CD4-positive, alpha-beta T cell (primary cell): ENCODE results near the gene TCEAL1. TPM values are rescaled to one million over a fixed set of nuclear protein-coding genes. Genes with fewer than 3 reads are reported as not detected.
"Not testable (repeated sequence)": the region's sequence is repeated elsewhere in the genome, so short reads cannot be mapped to it uniquely, and the experiment has no call there.

ENCODE experiments used
- ATAC-seq: fragments of 200-7000 bp; cut with Tn5 transposase; one replicate; pipeline ENCODE4 v1.10.0; 2022; ENCODE audit warnings: mild to moderate bottlenecking; ENCODE audit not compliant: poor library complexity
- CTCF ChIA-PET: fragments of 350-600 bp; sonication (Branson Sonifier 250); formaldehyde crosslinking; loops from one replicate; lab custom pipeline; 2021; ENCODE audit warnings: antibody characterized with exemption, inconsistent platforms; lab: Charles Lee
- POLR2A ChIA-PET: fragments of 350-600 bp; sonication (Branson Sonifier 250); formaldehyde crosslinking; loops from one replicate; lab custom pipeline; 2021; ENCODE audit warnings: antibody characterized with exemption, inconsistent platforms; lab: Charles Lee
- DNase-seq, 14 experiments: peaks; one replicate each; pipeline ENCODE4 v3.0.0-alpha.2; 2013 to 2020; ENCODE audit warnings: mixed read lengths in 2 of 14
- H3K27ac ChIP-seq, 2 donors: one replicate each; pipeline versions ENCODE4 v1.5.1 to v1.7.0; 2013; ENCODE audit warnings: low read length in 2 of 2, low read depth in 1 of 2, mild to moderate bottlenecking in 1 of 2
- H3K27me3 ChIP-seq, 2 experiments: 1 replicate in 1 of 2; 2 replicates in 1 of 2; pipeline versions ENCODE4 v1.6.1 to v1.7.0; 2013; ENCODE audit warnings: low read length in 2 of 2, control low read depth in 1 of 2, mild to moderate bottlenecking in 1 of 2, moderate library complexity in 1 of 2; ENCODE audit not compliant: insufficient read depth in 2 of 2, control insufficient read depth in 1 of 2
- H3K36me3 ChIP-seq: one replicate; pipeline ENCODE4 v1.6.1; 2013; ENCODE audit warnings: low read length, control low read depth; ENCODE audit not compliant: insufficient read depth
- H3K4me1 ChIP-seq: one replicate; pipeline ENCODE4 v1.6.1; 2013; ENCODE audit warnings: low read length, control low read depth; ENCODE audit not compliant: insufficient read depth
- H3K4me3 ChIP-seq: one replicate; pipeline ENCODE4 v1.5.1; 2013; ENCODE audit warnings: mild to moderate bottlenecking, low read length, moderate library complexity
- H3K9me3 ChIP-seq, 2 experiments: 1 replicate in 1 of 2; 2 replicates in 1 of 2; pipeline versions ENCODE4 v1.6.1 to v1.7.0; 2013; ENCODE audit warnings: low read length in 2 of 2, mild to moderate bottlenecking in 2 of 2, control low read depth in 1 of 2, moderate library complexity in 1 of 2; ENCODE audit not compliant: control insufficient read depth in 1 of 2, insufficient read depth in 1 of 2
- H3K27ac Mint-ChIP-seq: one replicate; pipeline ENCODE4 v1.8.0; 2020; ENCODE audit warnings: mixed read lengths
- H3K27me3 Mint-ChIP-seq: one replicate; pipeline ENCODE4 v1.8.0; 2021; ENCODE audit warnings: mixed read lengths
- H3K36me3 Mint-ChIP-seq: one replicate; pipeline ENCODE4 v1.8.0; 2021; ENCODE audit warnings: low read depth, mixed read lengths
- H3K4me1 Mint-ChIP-seq: one replicate; pipeline ENCODE4 v1.8.0; 2021; ENCODE audit warnings: low read depth, mixed read lengths
- H3K4me3 Mint-ChIP-seq: one replicate; pipeline ENCODE4 v1.8.0; 2020; ENCODE audit warnings: mild to moderate bottlenecking, mixed read lengths
- H3K9me3 Mint-ChIP-seq: one replicate; pipeline ENCODE4 v1.8.0; 2020; ENCODE audit warnings: mixed read lengths
- intact Hi-C, 2 experiments: fragments of 100-400 bp; cut with DNase I in 1 of 2; cut with micrococcal nuclease in 1 of 2; formaldehyde crosslinking; loops; one replicate each; pipeline versions ENCODE4 v1.15.1 to v1.9.0; 2023 to 2025; cut with DNase I, micrococcal nuclease
- total RNA-seq, 174 experiments: library from RNA in 2 of 174; stranded (reverse) in 2 of 174; gene quantifications; one replicate each; pipeline ENCODE4 v1.2.3 and lab custom pipeline; 2021 to 2026
- TF ChIP-seq, protein P1 (sequence below): fragments of 200-600 bp; IDR thresholded peaks from one replicate; pipeline ENCODE4 v1.8.0; 2022; ENCODE audit warnings: antibody characterized with exemption, mild to moderate bottlenecking

TCEAL1 gene
- total RNA-seq, 2 experiments from 2014 or later, result 4.0 to 4.9 TPM

DNA sequence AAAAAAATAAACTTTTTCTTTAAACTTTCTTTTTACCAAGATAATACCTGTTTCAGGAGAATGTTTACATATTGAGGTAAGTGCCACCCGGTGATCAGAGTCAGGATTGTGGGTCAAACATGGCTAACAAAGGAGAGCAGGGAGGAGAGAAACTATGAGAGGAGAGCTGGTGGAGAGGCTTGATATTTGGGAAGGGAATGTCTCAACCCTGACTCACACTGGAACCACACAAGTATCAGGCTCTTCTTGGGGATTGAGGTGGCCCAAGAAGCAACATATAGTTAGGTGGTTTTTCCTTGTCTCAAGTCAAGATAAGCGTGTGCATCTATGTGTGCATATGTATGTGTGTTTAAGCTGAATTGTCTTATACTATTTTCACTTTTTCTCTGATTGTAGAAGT is 6.7 kb downstream of the TCEAL1 start:
- H3K36me3 Mint-ChIP-seq, result no peaks in the 10 kb centered on the region
- H3K4me3 Mint-ChIP-seq, result no peak overlapping the region
- Histone ChIP-seq H3K27ac (no peak overlapping the region), H3K36me3 (no peaks in the 10 kb centered on the region), H3K4me1 (no peaks in the 10 kb centered on the region), H3K4me3 (no peak overlapping the region), H3K27me3 (no peaks in the 10 kb centered on the region), H3K9me3 (no peaks in the 10 kb centered on the region)
- no peak for ATAC-seq
- no peaks in the 10 kb centered on the region for H3K4me1 Mint-ChIP-seq
- no peak overlapping the region for H3K27ac Mint-ChIP-seq
- ChIA-PET POLR2A (no interaction called here), CTCF (no interaction called here)
- intact Hi-C loops, result no loop called here
- TF ChIP-seq, protein P1, sequence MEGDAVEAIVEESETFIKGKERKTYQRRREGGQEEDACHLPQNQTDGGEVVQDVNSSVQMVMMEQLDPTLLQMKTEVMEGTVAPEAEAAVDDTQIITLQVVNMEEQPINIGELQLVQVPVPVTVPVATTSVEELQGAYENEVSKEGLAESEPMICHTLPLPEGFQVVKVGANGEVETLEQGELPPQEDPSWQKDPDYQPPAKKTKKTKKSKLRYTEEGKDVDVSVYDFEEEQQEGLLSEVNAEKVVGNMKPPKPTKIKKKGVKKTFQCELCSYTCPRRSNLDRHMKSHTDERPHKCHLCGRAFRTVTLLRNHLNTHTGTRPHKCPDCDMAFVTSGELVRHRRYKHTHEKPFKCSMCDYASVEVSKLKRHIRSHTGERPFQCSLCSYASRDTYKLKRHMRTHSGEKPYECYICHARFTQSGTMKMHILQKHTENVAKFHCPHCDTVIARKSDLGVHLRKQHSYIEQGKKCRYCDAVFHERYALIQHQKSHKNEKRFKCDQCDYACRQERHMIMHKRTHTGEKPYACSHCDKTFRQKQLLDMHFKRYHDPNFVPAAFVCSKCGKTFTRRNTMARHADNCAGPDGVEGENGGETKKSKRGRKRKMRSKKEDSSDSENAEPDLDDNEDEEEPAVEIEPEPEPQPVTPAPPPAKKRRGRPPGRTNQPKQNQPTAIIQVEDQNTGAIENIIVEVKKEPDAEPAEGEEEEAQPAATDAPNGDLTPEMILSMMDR, result no peak
- no peaks in the 10 kb centered on the region for H3K9me3 Mint-ChIP-seq
- H3K27me3 Mint-ChIP-seq, result no peaks in the 10 kb centered on the region
- DNase-seq, result no peak

DNA sequence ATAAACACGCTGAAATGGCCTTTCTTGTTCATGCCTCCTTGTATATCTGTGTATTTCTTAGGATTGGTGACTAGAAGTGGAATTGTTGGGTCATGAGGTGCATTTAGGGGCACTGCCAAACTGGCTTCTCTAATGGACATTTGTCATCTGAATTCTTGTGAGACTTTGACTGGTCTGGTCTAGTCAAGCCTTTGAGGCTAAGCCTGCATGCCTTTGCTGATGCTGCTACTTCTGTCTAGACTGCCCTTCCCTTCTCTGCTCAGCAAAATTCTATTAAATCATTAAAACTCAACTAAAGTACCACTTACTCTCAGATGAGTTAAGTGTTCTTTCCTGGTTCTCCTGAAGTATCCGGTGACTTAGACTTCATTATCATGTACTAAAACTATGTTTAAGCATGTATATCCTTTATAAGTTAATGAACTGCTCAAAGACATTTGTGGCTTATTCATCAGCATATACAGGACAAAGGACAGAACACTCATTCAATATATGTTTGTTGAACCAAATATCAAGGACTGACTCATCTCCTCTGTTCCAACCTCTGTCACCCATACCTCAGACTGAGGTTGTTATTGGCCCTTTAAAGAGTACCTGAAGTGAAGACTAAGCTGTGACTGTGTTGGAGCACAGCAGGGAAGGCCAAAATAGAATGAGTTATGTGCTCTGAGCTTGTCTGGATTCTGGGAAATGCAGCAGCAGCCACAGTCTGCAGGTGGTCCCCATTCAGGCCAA is 9.0 kb downstream of the TCEAL1 start:
- ChIA-PET POLR2A (no interaction called here), CTCF (no interaction called here)
- Histone ChIP-seq H3K4me1 (no peaks in the 10 kb centered on the region), H3K9me3 (no peaks in the 10 kb centered on the region), H3K27me3 (peaks cover 0 to under 1% of the 10 kb centered on the region in 2 experiments), H3K4me3 (no peak overlapping the region), H3K36me3 (no peaks in the 10 kb centered on the region), H3K27ac (no peak overlapping the region)
- H3K36me3 Mint-ChIP-seq, result no peaks in the 10 kb centered on the region
- no peak for ATAC-seq
- no peak for DNase-seq
- H3K27me3 Mint-ChIP-seq, result peaks cover 4% of the 10 kb centered on the region
- no peak overlapping the region for H3K27ac Mint-ChIP-seq
- TF ChIP-seq, protein P1, result no peak
- no peak overlapping the region for H3K4me3 Mint-ChIP-seq
- no peaks in the 10 kb centered on the region for H3K4me1 Mint-ChIP-seq
- intact Hi-C loops, result no loop called here
- H3K9me3 Mint-ChIP-seq, result no peaks in the 10 kb centered on the region

DNA sequence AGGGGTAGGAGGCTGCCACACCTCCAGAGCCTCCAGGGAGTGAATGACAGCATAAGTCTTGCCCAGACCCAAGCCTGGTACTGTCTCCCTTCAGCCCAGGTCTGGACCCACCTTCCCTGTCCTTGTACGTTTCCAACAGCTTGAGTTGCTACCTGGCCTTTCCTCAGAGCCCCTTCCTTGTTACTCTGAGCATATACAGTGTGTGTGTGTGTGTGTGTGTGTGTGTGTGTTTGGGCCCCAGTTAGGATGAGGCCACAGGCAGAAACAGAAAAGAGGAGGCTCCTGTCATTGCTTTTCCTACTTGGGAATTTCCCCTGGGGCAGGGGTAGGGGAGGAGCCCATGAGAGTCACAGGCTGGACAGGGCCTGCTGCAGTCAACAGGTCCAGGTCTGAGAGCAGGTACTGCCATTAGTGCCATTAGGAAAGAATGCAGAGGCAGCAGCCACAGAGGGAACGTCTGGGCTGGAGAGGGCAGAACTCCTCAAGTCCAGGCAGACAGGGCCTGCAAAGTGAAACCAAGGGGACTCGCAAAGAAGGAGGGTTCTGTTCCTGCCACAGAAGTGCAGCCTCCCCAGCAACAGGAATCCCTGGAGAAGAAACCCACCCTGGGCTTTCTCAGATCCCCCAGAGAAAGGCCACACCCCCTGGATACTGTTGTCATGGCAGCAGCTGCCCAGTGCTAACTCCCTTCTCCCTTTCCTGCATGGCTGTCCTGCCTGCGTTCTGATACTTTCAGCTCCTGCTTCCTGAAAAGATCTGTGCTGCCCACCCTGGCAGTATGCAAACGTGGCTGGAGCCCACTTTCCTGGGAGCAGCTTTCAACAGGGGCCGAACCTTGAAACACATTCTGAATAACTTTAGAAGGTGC is 9.9 kb downstream of the TCEAL1 start:
- H3K36me3 Mint-ChIP-seq, H3K27me3 ChIP-seq, DNase-seq, ATAC-seq, H3K4me1 Mint-ChIP-seq, H3K27ac Mint-ChIP-seq, intact Hi-C loops, H3K9me3 Mint-ChIP-seq, H3K27me3 Mint-ChIP-seq, H3K36me3 ChIP-seq, H3K4me1 ChIP-seq, H3K4me3 ChIP-seq, CTCF ChIA-PET, POLR2A ChIA-PET, H3K27ac ChIP-seq, H3K4me3 Mint-ChIP-seq, H3K9me3 ChIP-seq: not testable (repeated sequence)
